ENCODE measurements around the gene IRF2BP2.
A peak's percentile ranks its signal among the peaks of the same experiment; 100 is the strongest.

- TF ChIP-seq RAD21 (IDR thresholded peaks at IDR 0.05; ENCODE audit: low read depth) (no peak), FOXM1 (IDR thresholded peaks at IDR 0.05; ENCODE audit: borderline replicate concordance, low read depth) (no peak), EP300 (IDR thresholded peaks at IDR 0.05; ENCODE audit: borderline replicate concordance) (no peak), YY1 (IDR thresholded peaks at IDR 0.05; ENCODE audit: low read depth) (no peak), CEBPB (IDR thresholded peaks at IDR 0.05) (peak; percentile 55; the same call in 1 of the 2 replicates), TAF1 (IDR thresholded peaks at IDR 0.05; ENCODE audit: low read depth) (no peak), MAX (IDR thresholded peaks at IDR 0.05) (no peak), TEAD4 (IDR thresholded peaks at IDR 0.05) (no peak), TCF12 (IDR thresholded peaks at IDR 0.05; ENCODE audit: low read depth) (no peak), NFIC (IDR thresholded peaks at IDR 0.05) (no peak), CREB1 (IDR thresholded peaks at IDR 0.05; ENCODE audit: low read depth) (no peak)
- TF ChIP-seq, protein P1, sequence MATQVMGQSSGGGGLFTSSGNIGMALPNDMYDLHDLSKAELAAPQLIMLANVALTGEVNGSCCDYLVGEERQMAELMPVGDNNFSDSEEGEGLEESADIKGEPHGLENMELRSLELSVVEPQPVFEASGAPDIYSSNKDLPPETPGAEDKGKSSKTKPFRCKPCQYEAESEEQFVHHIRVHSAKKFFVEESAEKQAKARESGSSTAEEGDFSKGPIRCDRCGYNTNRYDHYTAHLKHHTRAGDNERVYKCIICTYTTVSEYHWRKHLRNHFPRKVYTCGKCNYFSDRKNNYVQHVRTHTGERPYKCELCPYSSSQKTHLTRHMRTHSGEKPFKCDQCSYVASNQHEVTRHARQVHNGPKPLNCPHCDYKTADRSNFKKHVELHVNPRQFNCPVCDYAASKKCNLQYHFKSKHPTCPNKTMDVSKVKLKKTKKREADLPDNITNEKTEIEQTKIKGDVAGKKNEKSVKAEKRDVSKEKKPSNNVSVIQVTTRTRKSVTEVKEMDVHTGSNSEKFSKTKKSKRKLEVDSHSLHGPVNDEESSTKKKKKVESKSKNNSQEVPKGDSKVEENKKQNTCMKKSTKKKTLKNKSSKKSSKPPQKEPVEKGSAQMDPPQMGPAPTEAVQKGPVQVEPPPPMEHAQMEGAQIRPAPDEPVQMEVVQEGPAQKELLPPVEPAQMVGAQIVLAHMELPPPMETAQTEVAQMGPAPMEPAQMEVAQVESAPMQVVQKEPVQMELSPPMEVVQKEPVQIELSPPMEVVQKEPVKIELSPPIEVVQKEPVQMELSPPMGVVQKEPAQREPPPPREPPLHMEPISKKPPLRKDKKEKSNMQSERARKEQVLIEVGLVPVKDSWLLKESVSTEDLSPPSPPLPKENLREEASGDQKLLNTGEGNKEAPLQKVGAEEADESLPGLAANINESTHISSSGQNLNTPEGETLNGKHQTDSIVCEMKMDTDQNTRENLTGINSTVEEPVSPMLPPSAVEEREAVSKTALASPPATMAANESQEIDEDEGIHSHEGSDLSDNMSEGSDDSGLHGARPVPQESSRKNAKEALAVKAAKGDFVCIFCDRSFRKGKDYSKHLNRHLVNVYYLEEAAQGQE (IDR thresholded peaks at IDR 0.05; ENCODE audit: low read depth) = no peak
- TF ChIP-seq, protein P2, sequence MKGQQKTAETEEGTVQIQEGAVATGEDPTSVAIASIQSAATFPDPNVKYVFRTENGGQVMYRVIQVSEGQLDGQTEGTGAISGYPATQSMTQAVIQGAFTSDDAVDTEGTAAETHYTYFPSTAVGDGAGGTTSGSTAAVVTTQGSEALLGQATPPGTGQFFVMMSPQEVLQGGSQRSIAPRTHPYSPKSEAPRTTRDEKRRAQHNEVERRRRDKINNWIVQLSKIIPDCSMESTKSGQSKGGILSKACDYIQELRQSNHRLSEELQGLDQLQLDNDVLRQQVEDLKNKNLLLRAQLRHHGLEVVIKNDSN (IDR thresholded peaks at IDR 0.05) = no peak
Measured at GRCh38 chr1:234613128-234613875, 3.3 kb upstream of the IRF2BP2 start.
